Endothelial cell of umbilical vein (primary cell): ENCODE measurements around the gene SLC24A3. TPM values are rescaled to one million over a fixed set of nuclear protein-coding genes. Genes with fewer than 3 reads are reported as not detected.

Experiments
- BruUV-seq: library from RNA; stranded (reverse); fragments of 400-500 nt; replicated peaks from 2 replicates; lab custom pipeline; 2021; lab: Mats Ljungman, UMichigan
- CTCF ChIA-PET: fragments of 300-600, 350-600 bp; sonication (Branson Sonifier 250); formaldehyde crosslinking; loops from one replicate; lab custom pipeline; 2021; ENCODE audit warnings: antibody characterized with exemption, inconsistent platforms; lab: Charles Lee
- POLR2A ChIA-PET: fragments of 300-600, 350-600 bp; sonication (Branson Sonifier 250); formaldehyde crosslinking; loops from one replicate; lab custom pipeline; 2021; ENCODE audit warnings: antibody characterized with exemption, inconsistent platforms; lab: Charles Lee
- DNase-seq: peaks from one replicate; pipeline ENCODE4 v3.0.0-alpha.2; 2011; ENCODE audit warnings: low read depth, low spot score
- FAIRE-seq: peaks from 2 replicates; lab custom pipeline; 2011; peaks lifted over from hg19 to GRCh38; lab: Jason Lieb, UNC
- H2AFZ ChIP-seq: 2 replicates; pipeline ENCODE4 v1.6.0; 2012; ENCODE audit warnings: low read depth, low read length, control low read depth, inconsistent platforms
- H3K27ac ChIP-seq: 2 replicates; pipeline ENCODE4 v1.5.1; 2011; ENCODE audit warnings: low read depth, mild to moderate bottlenecking, control low read depth, low read length, moderate library complexity; ENCODE audit not compliant: insufficient read depth
- H3K27me3 ChIP-seq, 2 experiments: 2 replicates each; pipeline versions ENCODE4 v1.6.0 to v1.6.1; 2011; ENCODE audit warnings: low read length in 2 of 2, mixed read lengths in 1 of 2; ENCODE audit not compliant: control insufficient read depth in 2 of 2, insufficient read depth in 2 of 2
- H3K36me3 ChIP-seq, 2 experiments: 2 replicates in 1 of 2; 3 replicates in 1 of 2; pipeline ENCODE4 v1.5.1; 2011; ENCODE audit warnings: low read length in 2 of 2, mild to moderate bottlenecking in 1 of 2, moderate library complexity in 1 of 2; ENCODE audit not compliant: control insufficient read depth in 2 of 2, insufficient read depth in 2 of 2; ENCODE audit errors: extremely low read depth in 1 of 2
- H3K4me1 ChIP-seq: 3 replicates; pipeline ENCODE4 v1.5.1; 2011; ENCODE audit warnings: mild to moderate bottlenecking, low read length; ENCODE audit not compliant: control insufficient read depth, insufficient read depth; ENCODE audit errors: extremely low read depth
- H3K4me2 ChIP-seq: 2 replicates; pipeline ENCODE4 v1.6.1; 2011; ENCODE audit warnings: low read length, control low read depth, mixed read lengths; ENCODE audit not compliant: insufficient read depth
- H3K4me3 ChIP-seq, 3 experiments: fragments of 200-600 bp in 1 of 3; sonication (generic), shearing (Covaris generic) in 1 of 3; replicated peaks in 1 of 3; 2 replicates each; pipeline ENCODE4 v1.5.1; 2011 to 2016; ENCODE audit warnings: control low read depth in 3 of 3, low read length in 3 of 3, mild to moderate bottlenecking in 2 of 3, inconsistent platforms in 1 of 3, low read depth in 1 of 3, moderate library complexity in 1 of 3; ENCODE audit not compliant: insufficient read depth in 1 of 3
- H3K79me2 ChIP-seq: 2 replicates; pipeline ENCODE4 v1.6.0; 2012; ENCODE audit warnings: low read length, inconsistent platforms; ENCODE audit not compliant: control insufficient read depth, insufficient read depth
- H3K9ac ChIP-seq: replicated peaks from 2 replicates; pipeline ENCODE3; 2011; ENCODE audit warnings: low read length, control low read depth; ENCODE audit not compliant: insufficient read depth; ENCODE audit errors: extremely low read depth
- H3K9me1 ChIP-seq: replicated peaks from 3 replicates; pipeline ENCODE4 v1.6.0; 2011; ENCODE audit warnings: mild to moderate bottlenecking, low read length; ENCODE audit not compliant: control insufficient read depth, insufficient read depth; ENCODE audit errors: extremely low read depth
- H3K9me3 ChIP-seq: replicated peaks from 2 replicates; pipeline ENCODE4 v1.5.1; 2012; ENCODE audit warnings: low read length, inconsistent platforms; ENCODE audit not compliant: control insufficient read depth, insufficient read depth
- H4K20me1 ChIP-seq: replicated peaks from 2 replicates; pipeline ENCODE3; 2011; ENCODE audit warnings: mild to moderate bottlenecking, low read length; ENCODE audit not compliant: control insufficient read depth, insufficient read depth; ENCODE audit errors: extremely low read depth
- CTCF ChIP-seq, 2 donors: IDR thresholded peaks; 1 replicate in 1 of 2; 2 replicates in 1 of 2; pipeline ENCODE4 v1.5.1; 2011; ENCODE audit warnings: low read length in 2 of 2, mild to moderate bottlenecking in 2 of 2, moderate library complexity in 2 of 2, control low read depth in 1 of 2, inconsistent platforms in 1 of 2, low read depth in 1 of 2; ENCODE audit not compliant: insufficient read depth in 1 of 2; ENCODE audit errors: extremely low read depth in 1 of 2
- EZH2 ChIP-seq: IDR thresholded peaks from 2 replicates; pipeline ENCODE4 v1.6.1; 2012; ENCODE audit warnings: borderline replicate concordance, low read depth, mild to moderate bottlenecking, moderate library complexity, low read length, inconsistent platforms; ENCODE audit not compliant: severe bottlenecking
- FOS ChIP-seq: IDR thresholded peaks from 2 replicates; pipeline ENCODE4 v1.6.1; 2011; ENCODE audit warnings: mild to moderate bottlenecking, low read length, moderate library complexity, borderline replicate concordance; ENCODE audit not compliant: insufficient read depth
- GATA2 ChIP-seq: IDR thresholded peaks from 2 replicates; pipeline ENCODE4 v1.7.0; 2011; ENCODE audit warnings: low read depth, mild to moderate bottlenecking, moderate library complexity, mixed read lengths, low read length; ENCODE audit not compliant: insufficient read length, insufficient read depth
- JUN ChIP-seq: IDR thresholded peaks from 2 replicates; pipeline ENCODE4 v1.6.1; 2011; ENCODE audit warnings: borderline replicate concordance, low read depth; ENCODE audit not compliant: insufficient read length, insufficient read depth
- MAX ChIP-seq: IDR thresholded peaks from 2 replicates; pipeline ENCODE4 v1.6.1; 2011; ENCODE audit not compliant: insufficient read depth, insufficient read length
- MYC ChIP-seq: IDR thresholded peaks from one replicate; pipeline ENCODE4 v1.6.1; 2011; ENCODE audit warnings: mild to moderate bottlenecking, low read depth, low read length
- POLR2A ChIP-seq: IDR thresholded peaks from 2 replicates; pipeline ENCODE4 v1.6.1; 2012; ENCODE audit warnings: low read depth, mild to moderate bottlenecking, control low read depth, low read length
- POLR2AphosphoS5 ChIP-seq: IDR thresholded peaks from 2 replicates; pipeline ENCODE4 v1.6.1; 2012; ENCODE audit warnings: low read depth, mild to moderate bottlenecking, control low read depth, low read length, moderate library complexity; ENCODE audit not compliant: insufficient read depth
- dilution Hi-C: fragments of 300-500 bp; cut with MboI; formaldehyde crosslinking; loops from one replicate; pipeline ENCODE4 v1.15.0; 2019; ENCODE audit warnings: low sequenced_read_pairs; ENCODE audit not compliant: extremely low pct_ligation_motif_present
- intact Hi-C: fragments of 100-400 bp; cut with micrococcal nuclease; formaldehyde crosslinking; loops from one replicate; pipeline ENCODE4 v1.10.0; 2022
- polyA plus RNA-seq, 4 experiments: library from polyadenylated mRNA; depleted of rRNA in 3 of 4; stranded (reverse) in 3 of 4; unstranded in 1 of 4; fragments of >200 nt; gene quantifications; 2 replicates each; pipeline versions ENCODE4 v1.2.1 to v1.2.3, GENCODE V29; 2011 to 2012; ENCODE audit warnings: missing spikeins in 1 of 4
- total RNA-seq: library from RNA; stranded (reverse); gene quantifications from 2 replicates; pipeline ENCODE4 v1.2.3, GENCODE V29; 2021

SLC24A3 gene
- total and polyA plus RNA-seq, 2 donors (not counting 3 experiments of a cell fraction or from before 2014, with no cell fraction given): not detected

GRCh38 chr20:19211252-19211651 is 1.2 kb upstream of the SLC24A3 start:
- no peak overlapping the region for H2AFZ ChIP-seq
- TF ChIP-seq EZH2 (no peak), POLR2AphosphoS5 (no peak), MYC (no peak), MAX (no peak), FOS (no peak), GATA2 (no peak), CTCF (IDR thresholded peaks at IDR 0.05; ENCODE audit: extremely low read depth in 1 of 2, insufficient read depth in 1 of 2, low read depth in 1 of 2, low read length in 2 of 2) (no peak), POLR2A (no peak), JUN (no peak)
- dilution Hi-C loops: no loop called here
- FAIRE-seq (no peak), DNase-seq (no peak)
- no peak overlapping the region for H3K9ac ChIP-seq
- H3K4me3 ChIP-seq: no peak overlapping the region
- no peaks in the 10 kb centered on the region for H3K36me3 ChIP-seq
- BruUV-seq: no TSS peak
- no peak overlapping the region for H3K27ac ChIP-seq
- CTCF ChIA-PET: no interaction called here
- POLR2A ChIA-PET: no interaction called here
- H3K9me3 ChIP-seq: no peaks in the 10 kb centered on the region
- no peaks in the 10 kb centered on the region for H3K79me2 ChIP-seq
- intact Hi-C loops: no loop called here
- no peaks in the 10 kb centered on the region for H3K9me1 ChIP-seq
- no peaks in the 10 kb centered on the region for H4K20me1 ChIP-seq
- no peaks in the 10 kb centered on the region for H3K4me1 ChIP-seq
- H3K4me2 ChIP-seq: no peak overlapping the region
- H3K27me3 ChIP-seq: peaks cover 18 to 24% of the 10 kb centered on the region in 2 experiments
